WTC11 (cell line): ENCODE data around the gene MRTFA. TPM values are rescaled to one million over a fixed set of nuclear protein-coding genes. Genes with fewer than 3 reads are reported as not detected.

Experiments
- ATAC-seq: fragments of 200-7000 bp; cut with Tn5 transposase; 2 replicates; pipeline ENCODE4 v1.10.0; 2021; ENCODE audit warnings: mild to moderate bottlenecking, moderate library complexity
- CTCF ChIA-PET: fragments of 300-600 bp; sonication (Branson Sonifier 250); formaldehyde crosslinking; loops from one replicate; lab custom pipeline; 2021; ENCODE audit warnings: antibody characterized with exemption; lab: Charles Lee
- POLR2A ChIA-PET: fragments of 350-600 bp; sonication (Branson Sonifier 250); formaldehyde crosslinking; loops from one replicate; lab custom pipeline; 2021; ENCODE audit warnings: antibody characterized with exemption; lab: Charles Lee
- DNase-seq: peaks from one replicate; pipeline ENCODE4 v3.0.0; 2021; ENCODE audit warnings: low spot score
- H3K27ac Mint-ChIP-seq: 2 replicates; pipeline ENCODE4 v1.8.0; 2021; ENCODE audit warnings: mixed read lengths
- H3K27me3 Mint-ChIP-seq: 2 replicates; pipeline ENCODE4 v1.8.0; 2021; ENCODE audit warnings: low read depth, mild to moderate bottlenecking, moderate library complexity, mixed read lengths
- H3K36me3 Mint-ChIP-seq: 2 replicates; pipeline ENCODE4 v1.8.0; 2021; ENCODE audit warnings: mixed read lengths
- H3K4me1 Mint-ChIP-seq: 2 replicates; pipeline ENCODE4 v1.8.0; 2022; ENCODE audit warnings: mixed read lengths
- H3K4me3 Mint-ChIP-seq: 2 replicates; pipeline ENCODE4 v1.8.0; 2021; ENCODE audit warnings: mild to moderate bottlenecking, moderate library complexity, mixed read lengths
- H3K9me3 Mint-ChIP-seq: 2 replicates; pipeline ENCODE4 v1.8.0; 2021; ENCODE audit warnings: mixed read lengths
- ATF2 ChIP-seq: sonication (generic); formaldehyde crosslinking; IDR thresholded peaks from 2 replicates; pipeline ENCODE4 v1.8.1; 2022; ENCODE audit warnings: low read depth, missing genetic modification reagents, borderline replicate concordance
- ATF6 ChIP-seq: sonication (generic); formaldehyde crosslinking; IDR thresholded peaks from 2 replicates; pipeline ENCODE4 v1.8.1; 2023; ENCODE audit warnings: mild to moderate bottlenecking, missing genetic modification reagents
- FOXK1 ChIP-seq: sonication (generic); formaldehyde crosslinking; IDR thresholded peaks from 2 replicates; pipeline ENCODE4 v1.8.0; 2022; ENCODE audit warnings: mild to moderate bottlenecking, moderate library complexity, missing genetic modification reagents
- HMGA2 ChIP-seq: fragments of 250-450 bp; sonication (Bioruptor Pico); IDR thresholded peaks from 2 replicates; pipeline ENCODE4 v1.4.0; 2021; ENCODE audit warnings: mild to moderate bottlenecking, moderate library complexity
- JUN ChIP-seq: sonication (generic); formaldehyde crosslinking; IDR thresholded peaks from 2 replicates; pipeline ENCODE4 v1.8.0; 2023; ENCODE audit warnings: mild to moderate bottlenecking, missing genetic modification reagents
- NFATC4 ChIP-seq: fragments of 250-450 bp; sonication (Bioruptor Pico); IDR thresholded peaks from 2 replicates; pipeline ENCODE4 v1.9.0; 2021; ENCODE audit warnings: mild to moderate bottlenecking
- NFE2L1 ChIP-seq: sonication (generic); formaldehyde crosslinking; IDR thresholded peaks from 2 replicates; pipeline ENCODE4 v1.8.1; 2023; ENCODE audit warnings: missing genetic modification reagents
- NR2C2 ChIP-seq: sonication (generic); formaldehyde crosslinking; IDR thresholded peaks from 2 replicates; pipeline ENCODE4 v1.8.0; 2022; ENCODE audit warnings: mild to moderate bottlenecking, missing genetic modification reagents
- OVOL2 ChIP-seq: fragments of 250-450 bp; sonication (Bioruptor Pico); IDR thresholded peaks from 2 replicates; pipeline ENCODE4 v1.9.0; 2021; ENCODE audit warnings: mild to moderate bottlenecking, borderline replicate concordance
- SMAD4 ChIP-seq: sonication (generic); formaldehyde crosslinking; IDR thresholded peaks from 2 replicates; pipeline ENCODE4 v1.8.0; 2022; ENCODE audit warnings: mild to moderate bottlenecking, missing genetic modification reagents
- SP1 ChIP-seq: sonication (generic); formaldehyde crosslinking; conservative IDR thresholded peaks from 2 replicates; pipeline ENCODE4 v1.8.1; 2022; ENCODE audit warnings: missing genetic modification reagents
- TCF7 ChIP-seq: sonication (generic); formaldehyde crosslinking; IDR thresholded peaks from 2 replicates; pipeline ENCODE4 v1.8.0; 2022; ENCODE audit warnings: mild to moderate bottlenecking, low read depth, missing genetic modification reagents, moderate library complexity
- TEAD4 ChIP-seq: sonication (generic); formaldehyde crosslinking; IDR thresholded peaks from 2 replicates; pipeline ENCODE4 v1.8.0; 2022; ENCODE audit warnings: mild to moderate bottlenecking, missing genetic modification reagents
- TP53 ChIP-seq: sonication (generic); formaldehyde crosslinking; IDR thresholded peaks from 2 replicates; pipeline ENCODE4 v1.8.1; 2023; ENCODE audit warnings: mild to moderate bottlenecking, missing genetic modification reagents
- ZNF138 ChIP-seq: sonication (generic); formaldehyde crosslinking; conservative IDR thresholded peaks from 2 replicates; pipeline ENCODE4 v1.8.1; 2022; ENCODE audit warnings: mild to moderate bottlenecking, moderate library complexity, missing genetic modification reagents
- ZNF416 ChIP-seq: fragments of 250-450 bp; sonication (Bioruptor Pico); IDR thresholded peaks from 2 replicates; pipeline ENCODE4 v1.9.0; 2021; ENCODE audit warnings: mild to moderate bottlenecking, inconsistent platforms
- ZNF423 ChIP-seq: fragments of 250-450 bp; sonication (Bioruptor Pico); IDR thresholded peaks from 2 replicates; pipeline ENCODE4 v2.1.2; 2022; ENCODE audit warnings: mild to moderate bottlenecking, moderate library complexity
- ZNF671 ChIP-seq: fragments of 250-450 bp; sonication (Bioruptor Pico); IDR thresholded peaks from 2 replicates; pipeline ENCODE4 v1.8.0; 2021; ENCODE audit warnings: mild to moderate bottlenecking
- total RNA-seq: library from RNA; stranded (reverse); gene quantifications from 3 replicates; pipeline ENCODE4 v1.2.3, GENCODE V29; 2021
- TF ChIP-seq, protein P1 (sequence below): sonication (generic); formaldehyde crosslinking; conservative IDR thresholded peaks from 2 replicates; pipeline ENCODE4 v1.8.1; 2023; ENCODE audit warnings: mild to moderate bottlenecking, low read depth, missing genetic modification reagents, moderate library complexity
- TF ChIP-seq, protein P2 (sequence below): fragments of 250-450 bp; sonication (Bioruptor Pico); IDR thresholded peaks from 2 replicates; pipeline ENCODE4 v1.8.0; 2021; ENCODE audit warnings: mild to moderate bottlenecking
- TF ChIP-seq, protein P3 (sequence below): fragments of 250-450 bp; sonication (Bioruptor Pico); IDR thresholded peaks from 2 replicates; pipeline ENCODE4 v1.9.0; 2021; ENCODE audit warnings: mild to moderate bottlenecking
- TF ChIP-seq, protein P4 (sequence below): sonication (generic); formaldehyde crosslinking; IDR thresholded peaks from 2 replicates; pipeline ENCODE4 v1.8.0; 2022; ENCODE audit warnings: mild to moderate bottlenecking, missing genetic modification reagents

MRTFA gene
- total RNA-seq, 1 experiment from 2014 or later = 48.4 TPM

DNA sequence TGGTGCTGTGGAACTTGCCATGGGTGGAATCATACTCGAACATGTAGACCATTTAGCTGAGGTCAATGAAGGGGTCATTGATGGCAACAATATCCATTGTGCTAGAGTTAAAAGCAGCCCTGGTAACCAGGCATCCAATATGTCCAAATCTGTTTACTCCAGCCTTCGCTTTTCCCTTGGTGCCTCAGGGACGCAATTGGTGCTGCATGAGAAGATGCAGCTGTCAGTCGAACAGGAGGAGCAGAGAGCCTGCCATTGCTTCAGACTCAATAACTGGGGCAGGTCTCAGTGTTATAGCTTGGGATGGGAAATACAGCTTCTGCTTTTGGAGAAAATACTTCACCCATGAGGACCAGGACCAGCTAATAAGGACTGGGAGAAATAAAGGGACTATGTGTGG is 37.8 kb upstream of the MRTFA start (continued):
- TF ChIP-seq, protein P1, sequence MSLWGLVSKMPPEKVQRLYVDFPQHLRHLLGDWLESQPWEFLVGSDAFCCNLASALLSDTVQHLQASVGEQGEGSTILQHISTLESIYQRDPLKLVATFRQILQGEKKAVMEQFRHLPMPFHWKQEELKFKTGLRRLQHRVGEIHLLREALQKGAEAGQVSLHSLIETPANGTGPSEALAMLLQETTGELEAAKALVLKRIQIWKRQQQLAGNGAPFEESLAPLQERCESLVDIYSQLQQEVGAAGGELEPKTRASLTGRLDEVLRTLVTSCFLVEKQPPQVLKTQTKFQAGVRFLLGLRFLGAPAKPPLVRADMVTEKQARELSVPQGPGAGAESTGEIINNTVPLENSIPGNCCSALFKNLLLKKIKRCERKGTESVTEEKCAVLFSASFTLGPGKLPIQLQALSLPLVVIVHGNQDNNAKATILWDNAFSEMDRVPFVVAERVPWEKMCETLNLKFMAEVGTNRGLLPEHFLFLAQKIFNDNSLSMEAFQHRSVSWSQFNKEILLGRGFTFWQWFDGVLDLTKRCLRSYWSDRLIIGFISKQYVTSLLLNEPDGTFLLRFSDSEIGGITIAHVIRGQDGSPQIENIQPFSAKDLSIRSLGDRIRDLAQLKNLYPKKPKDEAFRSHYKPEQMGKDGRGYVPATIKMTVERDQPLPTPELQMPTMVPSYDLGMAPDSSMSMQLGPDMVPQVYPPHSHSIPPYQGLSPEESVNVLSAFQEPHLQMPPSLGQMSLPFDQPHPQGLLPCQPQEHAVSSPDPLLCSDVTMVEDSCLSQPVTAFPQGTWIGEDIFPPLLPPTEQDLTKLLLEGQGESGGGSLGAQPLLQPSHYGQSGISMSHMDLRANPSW (CRISPR knock-in tag) = no peak
- TF ChIP-seq NR2C2 (CRISPR knock-in tag) = no peak

DNA sequence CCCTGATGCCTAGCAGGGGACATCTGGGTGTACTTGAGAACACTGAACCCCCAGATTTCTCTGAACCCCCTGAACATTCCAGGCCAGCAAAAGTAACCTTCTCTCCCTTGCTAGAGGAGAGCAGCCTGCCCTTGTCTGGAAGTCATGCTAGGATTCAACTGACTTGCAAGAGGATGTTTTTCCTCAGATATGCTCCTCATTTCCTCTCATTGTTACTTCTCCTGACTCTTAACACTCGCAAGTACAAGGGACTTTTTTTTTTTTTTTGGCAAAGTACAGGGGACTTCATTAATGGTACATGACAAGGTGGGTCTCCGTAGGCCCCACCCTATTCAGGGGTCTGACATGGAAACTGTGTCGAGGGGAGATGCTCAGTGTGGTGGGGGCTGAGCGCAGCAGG is 36.5 kb upstream of the MRTFA start:
- Mint-ChIP-seq H3K4me3 (no peak overlapping the region), H3K4me1 (peaks cover 5% of the 10 kb centered on the region), H3K27me3 (no peaks in the 10 kb centered on the region), H3K9me3 (peaks cover 13% of the 10 kb centered on the region), H3K36me3 (peaks cover 3% of the 10 kb centered on the region; the same call in 1 of the 2 replicates), H3K27ac (no peak overlapping the region)
- ATAC-seq = no peak
- POLR2A ChIA-PET = interaction anchor here (0.7 kb wide), 1 partner anchor 8 kb away, joined by 5 read pairs; no protein-coding TSS in a partner anchor
- CTCF ChIA-PET = no interaction called here
- no peak for TF ChIP-seq TP53 (CRISPR knock-in tag)
- DNase-seq = no peak

- DNase-seq (no peak), ATAC-seq (no peak)
- no peak overlapping the region for H3K27ac Mint-ChIP-seq
- H3K4me3 Mint-ChIP-seq = no peak overlapping the region
- no peaks in the 10 kb centered on the region; the same call in 1 of the 2 replicates for H3K36me3 Mint-ChIP-seq
- no peaks in the 10 kb centered on the region for H3K27me3 Mint-ChIP-seq
- no peak for TF ChIP-seq ZNF671
- TF ChIP-seq, protein P2, sequence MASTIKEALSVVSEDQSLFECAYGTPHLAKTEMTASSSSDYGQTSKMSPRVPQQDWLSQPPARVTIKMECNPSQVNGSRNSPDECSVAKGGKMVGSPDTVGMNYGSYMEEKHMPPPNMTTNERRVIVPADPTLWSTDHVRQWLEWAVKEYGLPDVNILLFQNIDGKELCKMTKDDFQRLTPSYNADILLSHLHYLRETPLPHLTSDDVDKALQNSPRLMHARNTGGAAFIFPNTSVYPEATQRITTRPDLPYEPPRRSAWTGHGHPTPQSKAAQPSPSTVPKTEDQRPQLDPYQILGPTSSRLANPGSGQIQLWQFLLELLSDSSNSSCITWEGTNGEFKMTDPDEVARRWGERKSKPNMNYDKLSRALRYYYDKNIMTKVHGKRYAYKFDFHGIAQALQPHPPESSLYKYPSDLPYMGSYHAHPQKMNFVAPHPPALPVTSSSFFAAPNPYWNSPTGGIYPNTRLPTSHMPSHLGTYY = no peak
- TF ChIP-seq NFE2L1 = no peak
- TF ChIP-seq ZNF138 = no peak
- TF ChIP-seq OVOL2 (CRISPR knock-in tag) = no peak
- TF ChIP-seq TEAD4 (CRISPR knock-in tag) = no peak
- TF ChIP-seq SMAD4 (CRISPR knock-in tag) = no peak
- no peak for TF ChIP-seq FOXK1 (CRISPR knock-in tag)
- H3K9me3 Mint-ChIP-seq = peaks cover 13% of the 10 kb centered on the region
- ChIA-PET POLR2A (no interaction called here), CTCF (interaction anchor here (0.7 to 1.8 kb wide), 7 partner anchors 8 to 147 kb away, joined by 3 to 6 read pairs (median 3); partner anchors contain the start of genes MCHR1 and SLC25A17)
- peaks cover 5% of the 10 kb centered on the region for H3K4me1 Mint-ChIP-seq
Measured at GRCh38 chr22:40671796-40672360, 35.4 kb upstream of the MRTFA start.

GRCh38 chr22:40671369-40671768 is 34.9 kb upstream of the MRTFA start:
- Mint-ChIP-seq H3K9me3 (peaks cover 13% of the 10 kb centered on the region), H3K27ac (no peak overlapping the region), H3K4me3 (no peak overlapping the region), H3K36me3 (no peaks in the 10 kb centered on the region), H3K4me1 (peaks cover 5% of the 10 kb centered on the region), H3K27me3 (no peaks in the 10 kb centered on the region)
- ChIA-PET CTCF (interaction anchor here (0.7 to 1.8 kb wide), 6 partner anchors 8 to 148 kb away, joined by 3 to 6 read pairs (median 4); partner anchors contain the start of genes MCHR1 and SLC25A17), POLR2A (no interaction called here)
- DNase-seq = no peak
- peak; percentile 59 for ATAC-seq
- TF ChIP-seq NFATC4 (CRISPR knock-in tag) = no peak
- no peak for TF ChIP-seq ATF2 (CRISPR knock-in tag)
- TF ChIP-seq ZNF416 (CRISPR knock-in tag) = no peak
- TF ChIP-seq, protein P3, sequence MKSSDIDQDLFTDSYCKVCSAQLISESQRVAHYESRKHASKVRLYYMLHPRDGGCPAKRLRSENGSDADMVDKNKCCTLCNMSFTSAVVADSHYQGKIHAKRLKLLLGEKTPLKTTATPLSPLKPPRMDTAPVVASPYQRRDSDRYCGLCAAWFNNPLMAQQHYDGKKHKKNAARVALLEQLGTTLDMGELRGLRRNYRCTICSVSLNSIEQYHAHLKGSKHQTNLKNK = no peak
- TF ChIP-seq ZNF423 (CRISPR knock-in tag) = no peak
- TF ChIP-seq TCF7 (CRISPR knock-in tag) = no peak
- TF ChIP-seq ATF6 (CRISPR knock-in tag) = no peak
- TF ChIP-seq, protein P4, sequence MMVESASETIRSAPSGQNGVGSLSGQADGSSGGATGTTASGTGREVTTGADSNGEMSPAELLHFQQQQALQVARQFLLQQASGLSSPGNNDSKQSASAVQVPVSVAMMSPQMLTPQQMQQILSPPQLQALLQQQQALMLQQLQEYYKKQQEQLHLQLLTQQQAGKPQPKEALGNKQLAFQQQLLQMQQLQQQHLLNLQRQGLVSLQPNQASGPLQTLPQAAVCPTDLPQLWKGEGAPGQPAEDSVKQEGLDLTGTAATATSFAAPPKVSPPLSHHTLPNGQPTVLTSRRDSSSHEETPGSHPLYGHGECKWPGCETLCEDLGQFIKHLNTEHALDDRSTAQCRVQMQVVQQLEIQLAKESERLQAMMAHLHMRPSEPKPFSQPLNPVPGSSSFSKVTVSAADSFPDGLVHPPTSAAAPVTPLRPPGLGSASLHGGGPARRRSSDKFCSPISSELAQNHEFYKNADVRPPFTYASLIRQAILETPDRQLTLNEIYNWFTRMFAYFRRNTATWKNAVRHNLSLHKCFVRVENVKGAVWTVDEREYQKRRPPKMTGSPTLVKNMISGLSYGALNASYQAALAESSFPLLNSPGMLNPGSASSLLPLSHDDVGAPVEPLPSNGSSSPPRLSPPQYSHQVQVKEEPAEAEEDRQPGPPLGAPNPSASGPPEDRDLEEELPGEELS (CRISPR knock-in tag) = no peak
- TF ChIP-seq FOXK1 (CRISPR knock-in tag) = no peak
- no peak for TF ChIP-seq JUN (CRISPR knock-in tag)
- TF ChIP-seq SP1 (CRISPR knock-in tag) = no peak
- no peak for TF ChIP-seq HMGA2
